LNCAP (cell line): Measurements from ENCODE around the gene PCSK7.
A peak's percentile ranks its signal among the peaks of the same experiment; 100 is the strongest.

Source experiments
- CTCF ChIP-seq: fragments of 450-650 bp; IDR thresholded peaks from 2 replicates; pipeline ENCODE4 v1.5.1; 2017; ENCODE audit warnings: mild to moderate bottlenecking

Gene PCSK7

GRCh38 chr11:117197516-117198456, 34.1 kb downstream of the PCSK7 start:
- TF ChIP-seq CTCF: peak; percentile 43

- no peak for TF ChIP-seq CTCF
These were observed 34.9 kb downstream of the PCSK7 start for GRCh38 chr11:117197006-117197405.

- TF ChIP-seq CTCF: no peak
These were observed 36.1 kb downstream of the PCSK7 start for GRCh38 chr11:117195761-117196160.

GRCh38 chr11:117195258-117195657, 36.6 kb downstream of the PCSK7 start:
- TF ChIP-seq CTCF: no peak

GRCh38 chr11:117194267-117194666, 37.6 kb downstream of the PCSK7 start:
- no peak for TF ChIP-seq CTCF

GRCh38 chr11:117193130-117194020, 38.5 kb downstream of the PCSK7 start:
- TF ChIP-seq CTCF: no peak

- no peak for TF ChIP-seq CTCF
These were observed 39.4 kb downstream of the PCSK7 start for GRCh38 chr11:117192401-117192875.
